Sigmoid colon (tissue), 7 donors: ENCODE results near the gene MIEN1. TPM values are rescaled to one million over a fixed set of nuclear protein-coding genes. Genes with fewer than 3 reads are reported as not detected.

Experiments
- DNase-seq: peaks from one replicate; pipeline ENCODE4 v3.0.0-alpha.2; 2019
- H3K27ac ChIP-seq, 4 donors: fragments of 200-600 bp; sonication (generic); one replicate each; pipeline ENCODE4 v1.5.1; 2016 to 2019; ENCODE audit warnings: mild to moderate bottlenecking in 1 of 4
- H3K27me3 ChIP-seq, 3 donors: fragments of 200-600 bp; sonication (generic); one replicate each; pipeline ENCODE4 v1.5.1; 2019; ENCODE audit warnings: mild to moderate bottlenecking in 1 of 3
- H3K36me3 ChIP-seq, 4 donors: fragments of 200-600 bp; sonication (generic); one replicate each; pipeline ENCODE4 v1.5.1; 2016 to 2019
- H3K4me1 ChIP-seq, 4 donors: fragments of 200-600 bp; sonication (generic); one replicate each; pipeline ENCODE4 v1.5.1; 2017 to 2019
- H3K4me3 ChIP-seq, 4 donors: fragments of 200-600 bp; sonication (generic); one replicate each; pipeline ENCODE4 v1.5.1; 2017 to 2019; ENCODE audit warnings: mild to moderate bottlenecking in 2 of 4, moderate library complexity in 1 of 4
- H3K9me3 ChIP-seq, 4 donors: fragments of 200-600 bp in 3 of 4; sonication (generic) in 3 of 4; one replicate each; pipeline versions ENCODE4 v1.5.1 to v1.6.1; 2013 to 2019
- CTCF ChIP-seq, 4 experiments: fragments of 450-650 bp in 3 of 4; fragments of 200-600 bp in 1 of 4; IDR thresholded peaks; one replicate each; pipeline ENCODE4 v1.5.1; 2016 to 2019; ENCODE audit warnings: antibody characterized with exemption in 4 of 4, mild to moderate bottlenecking in 3 of 4, moderate library complexity in 2 of 4
- EP300 ChIP-seq, 4 donors: sonication (generic); formaldehyde crosslinking; IDR thresholded peaks; one replicate each; pipeline ENCODE4 v1.6.1; 2017; ENCODE audit warnings: antibody characterized with exemption in 4 of 4
- POLR2A ChIP-seq, 2 donors: fragments of 450-650 bp; IDR thresholded peaks; one replicate each; pipeline ENCODE4 v1.6.1; 2016; ENCODE audit warnings: antibody characterized with exemption in 2 of 2, mild to moderate bottlenecking in 2 of 2, moderate library complexity in 2 of 2
- POLR2AphosphoS5 ChIP-seq, 4 donors: sonication (generic); formaldehyde crosslinking; IDR thresholded peaks; one replicate each; pipeline ENCODE4 v1.6.1; 2017; ENCODE audit warnings: antibody characterized with exemption in 4 of 4
- WGBS, 2 donors: extraction: QIAGEN DNeasy Blood & Tissue Kit; methylation state at CpG; one replicate each; pipeline ENCODE4 v1.1.7; 2013; 5-methylcytosine and 5-hydroxymethylcytosine counted together
- intact Hi-C: fragments of 100-400 bp; cut with DNase I; formaldehyde crosslinking; loops from one replicate; pipeline ENCODE4 v1.15.1; 2023
- polyA plus RNA-seq, 3 donors: library from polyadenylated mRNA; stranded (reverse); fragments of 200-250 nt; gene quantifications; one replicate each; pipeline ENCODE4 v1.2.3, GENCODE V29; 2013
- total RNA-seq, 4 donors: library from RNA; depleted of rRNA; stranded (reverse); fragments of >200 nt; gene quantifications; one replicate each; pipeline ENCODE4 v1.1.0, GENCODE V29; 2016
- donor health status: healthy with polysubstance abuse.
- donor health status: Bipolar disorder and iron deficiency.
- donor health status: healthy.

Gene MIEN1
- total and polyA plus RNA-seq, 7 donors: 52.4 to 226 (median 65.5) TPM

- peaks cover 0 to 14% (median 10%) of the 10 kb centered on the region in 4 donors for H3K36me3 ChIP-seq
- TF ChIP-seq POLR2A (IDR thresholded peaks at IDR 0.05) (no peak), CTCF (IDR thresholded peaks at IDR 0.05) (no peak), POLR2AphosphoS5 (IDR thresholded peaks at IDR 0.05) (no peak)
- H3K27ac ChIP-seq: no peak overlapping the region
- H3K4me1 ChIP-seq: peaks cover 0 to 41% (median 32%) of the 10 kb centered on the region in 4 donors
- no peaks in the 10 kb centered on the region for H3K27me3 ChIP-seq
- H3K9me3 ChIP-seq: no peaks in the 10 kb centered on the region
- intact Hi-C loops: no loop called here
- WGBS, 2 donors: 20 to 61% methylated on average over 12 of the region's 12 CpGs
- DNase-seq: no peak
- H3K4me3 ChIP-seq: no peak overlapping the region
These were observed 27.1 kb downstream of the MIEN1 start for GRCh38 chr17:39702901-39703893.

DNA sequence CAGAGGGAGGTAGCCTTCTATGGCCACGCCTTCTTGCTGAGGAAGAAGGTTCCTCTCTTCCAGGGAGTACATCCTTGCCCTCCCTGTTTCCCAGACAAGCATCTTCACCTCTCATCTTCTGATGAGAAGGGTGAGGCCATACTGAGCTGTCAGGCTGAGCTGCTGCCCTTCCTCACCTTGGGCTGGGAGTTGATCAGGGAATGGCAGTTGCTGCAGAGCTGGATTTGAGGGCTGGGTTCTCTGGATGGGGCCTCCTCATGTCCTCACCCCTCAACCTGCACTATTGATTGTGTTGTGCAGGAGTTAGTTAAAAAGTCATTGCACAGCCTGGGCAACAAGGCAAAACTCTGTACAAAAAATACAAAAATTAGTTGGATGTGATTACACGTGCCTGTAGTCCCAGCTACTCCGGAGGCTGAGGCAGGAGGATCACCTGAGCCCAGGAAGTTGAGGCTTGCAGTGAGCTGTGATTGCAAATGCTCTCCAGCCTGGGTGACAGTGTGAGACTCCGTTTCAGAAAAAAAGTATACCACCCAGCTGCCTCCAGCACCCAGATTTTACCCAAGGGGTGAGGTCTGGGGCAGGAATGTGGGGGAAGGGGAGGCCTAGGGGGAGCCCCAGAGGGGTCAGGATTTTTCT, 28.4 kb downstream of the MIEN1 start:
- 47 to 73% methylated on average over 4 of the region's 4 CpGs for WGBS, 2 donors
- Histone ChIP-seq H3K4me3 (peak overlapping the region in 1 of 4 donors; percentile 93), H3K9me3 (no peaks in the 10 kb centered on the region), H3K27ac (peak overlapping the region in 2 of 4 donors; percentile 82 to 84), H3K27me3 (no peaks in the 10 kb centered on the region), H3K36me3 (peaks cover 0 to 1% (median under 1%) of the 10 kb centered on the region in 4 donors), H3K4me1 (peaks cover 0 to 41% (median 32%) of the 10 kb centered on the region in 4 donors)
- intact Hi-C loops: loop anchor here (2.0 kb wide), 1 partner anchor 27 kb away; no protein-coding TSS in a partner anchor
- no peak for TF ChIP-seq POLR2AphosphoS5 (IDR thresholded peaks at IDR 0.05)
- no peak for TF ChIP-seq EP300 (IDR thresholded peaks at IDR 0.05)
- TF ChIP-seq CTCF (IDR thresholded peaks at IDR 0.05): no peak
- no peak for TF ChIP-seq POLR2A (IDR thresholded peaks at IDR 0.05)
- no peak for DNase-seq

- intact Hi-C loops: loop anchor here (2.0 kb wide), 1 partner anchor 28 kb away; no protein-coding TSS in a partner anchor
- 6 to 39% methylated on average over 10 of the region's 10 CpGs for WGBS, 2 donors
These were observed 29.1 kb downstream of the MIEN1 start for GRCh38 chr17:39701012-39701783.

More at GRCh38 chr17:39701012-39701783, 29.1 kb downstream of the MIEN1 start:
- H3K9me3 ChIP-seq: no peaks in the 10 kb centered on the region
- DNase-seq: no peak
- peaks cover 0 to 41% (median 32%) of the 10 kb centered on the region in 4 donors for H3K4me1 ChIP-seq
- no peaks in the 10 kb centered on the region for H3K27me3 ChIP-seq
- H3K36me3 ChIP-seq: no peaks in the 10 kb centered on the region
- H3K4me3 ChIP-seq: peak overlapping the region; percentile 59 to 93 (median 84)
- H3K27ac ChIP-seq: peak overlapping the region; percentile 82 to 86 (median 84)
- TF ChIP-seq EP300 (IDR thresholded peaks at IDR 0.05) (no peak), POLR2AphosphoS5 (IDR thresholded peaks at IDR 0.05) (peak in 1 of 4 donors; percentile 24), CTCF (IDR thresholded peaks at IDR 0.05) (no peak), POLR2A (IDR thresholded peaks at IDR 0.05) (peak in 1 of 2 donors; percentile 77)
